T follicular helper cell (primary cell): ENCODE data around the gene PRR16.

Source experiments
- DNase-seq: peaks from one replicate; pipeline ENCODE4 v3.0.0-alpha.2; 2020; ENCODE audit warnings: low read depth

PRR16 gene

GRCh38 chr5:120516805-120517204, 52.7 kb downstream of the PRR16 start:
- DNase-seq, result no peak

GRCh38 chr5:120517607-120518252, 53.6 kb downstream of the PRR16 start:
- DNase-seq, result no peak

DNA sequence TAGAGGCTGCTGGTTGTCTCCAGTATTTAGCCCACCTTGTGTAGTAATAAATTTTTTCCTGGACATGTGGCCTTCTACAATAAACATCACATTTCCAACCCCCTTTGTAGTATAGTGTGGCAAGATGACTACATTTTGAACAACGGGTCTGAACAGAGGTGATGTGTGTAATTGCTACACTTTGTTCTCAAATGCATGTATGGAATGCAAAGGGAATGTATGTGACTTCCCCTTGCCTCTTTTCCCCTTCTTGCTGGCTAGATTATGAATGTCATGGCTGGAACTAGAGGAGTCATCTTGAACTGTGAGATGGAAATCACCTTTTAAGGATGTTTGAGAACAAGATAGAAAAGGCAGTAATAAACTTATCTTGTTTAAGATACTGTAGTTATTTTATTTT, 54.5 kb downstream of the PRR16 start:
- DNase-seq, result no peak

GRCh38 chr5:120527251-120527650, 63.2 kb downstream of the PRR16 start:
- DNase-seq, result no peak

DNA sequence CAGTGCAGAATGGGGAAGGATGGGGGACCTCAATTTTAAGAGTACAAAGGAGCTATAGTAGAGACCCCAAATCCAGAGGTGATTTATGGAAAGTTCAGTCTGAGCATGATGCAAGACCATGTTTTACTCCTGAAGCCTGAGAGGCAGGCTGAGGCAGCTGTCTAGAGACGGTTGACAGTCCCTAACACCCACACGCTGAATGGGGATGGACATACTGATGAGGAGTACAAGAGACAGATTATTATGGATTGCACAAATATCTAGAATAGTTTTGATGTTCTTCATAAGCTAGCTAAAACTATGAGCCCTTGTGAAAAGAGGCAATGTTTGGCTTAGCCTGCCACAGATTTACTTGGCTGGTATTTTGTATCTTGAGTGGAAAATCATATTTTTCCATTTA, 64.5 kb downstream of the PRR16 start:
- DNase-seq, result no peak

- DNase-seq, result no peak
Measured at GRCh38 chr5:120529386-120529785, 65.3 kb downstream of the PRR16 start.

DNA sequence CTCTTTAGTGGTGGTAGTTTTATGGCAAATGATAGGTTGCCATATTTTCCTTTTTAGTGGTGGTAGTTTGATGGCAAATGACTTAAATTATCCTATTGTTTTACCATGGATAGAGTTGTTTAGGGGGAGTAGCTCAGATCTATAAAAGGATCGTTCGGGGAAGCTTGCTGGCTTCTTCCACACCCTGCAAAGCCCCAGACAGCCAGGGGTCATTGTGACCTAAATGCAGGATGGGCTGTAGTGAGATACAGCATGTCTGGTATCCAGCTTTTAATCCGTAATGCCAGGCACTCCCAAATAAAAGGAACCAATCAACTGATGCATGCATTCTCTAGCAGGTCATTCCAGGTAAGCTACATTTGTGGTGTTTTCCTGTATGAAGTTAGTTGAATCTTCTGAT, 67.1 kb downstream of the PRR16 start:
- DNase-seq, result no peak

- DNase-seq, result no peak
Measured at GRCh38 chr5:120532835-120533234, 68.7 kb downstream of the PRR16 start.

DNA sequence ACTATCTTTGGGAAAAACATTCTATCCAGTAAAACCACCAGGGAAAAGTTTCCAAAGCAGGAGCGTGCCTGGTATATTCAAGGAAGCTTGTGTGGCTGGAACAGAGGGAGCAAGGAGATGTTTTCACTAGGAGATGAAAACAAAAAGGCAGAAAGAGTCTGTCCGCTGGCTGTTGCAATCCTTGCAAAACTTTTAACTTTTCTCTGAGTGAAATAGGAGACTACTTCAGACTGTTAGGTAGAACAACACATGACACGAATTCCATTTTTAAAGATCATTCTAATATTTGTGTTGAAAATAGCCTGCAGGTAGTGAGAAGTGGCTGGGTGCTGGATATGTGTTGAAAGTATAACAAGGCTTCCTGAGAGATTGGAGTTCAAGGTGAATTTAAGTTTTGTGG, 69.5 kb downstream of the PRR16 start:
- no peak for DNase-seq

DNA sequence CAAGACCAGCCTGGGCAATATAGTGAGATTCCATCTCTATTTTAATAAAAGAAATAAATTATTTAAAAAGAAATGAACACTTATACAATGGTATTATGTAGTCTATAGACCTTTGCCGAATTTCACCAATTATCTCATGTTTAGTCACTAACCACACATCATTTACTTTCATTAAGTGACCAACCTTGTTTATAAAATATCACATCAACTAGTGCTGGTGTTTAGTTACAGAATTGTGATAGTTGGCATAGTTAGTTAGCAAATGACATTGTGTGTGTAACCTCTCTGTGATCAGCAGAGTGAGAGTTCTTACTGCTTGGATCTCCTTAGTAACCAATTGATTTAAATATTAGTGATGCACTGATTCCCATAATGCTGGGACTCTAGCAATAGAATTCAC, 71.8 kb downstream of the PRR16 start:
- no peak for DNase-seq

DNA sequence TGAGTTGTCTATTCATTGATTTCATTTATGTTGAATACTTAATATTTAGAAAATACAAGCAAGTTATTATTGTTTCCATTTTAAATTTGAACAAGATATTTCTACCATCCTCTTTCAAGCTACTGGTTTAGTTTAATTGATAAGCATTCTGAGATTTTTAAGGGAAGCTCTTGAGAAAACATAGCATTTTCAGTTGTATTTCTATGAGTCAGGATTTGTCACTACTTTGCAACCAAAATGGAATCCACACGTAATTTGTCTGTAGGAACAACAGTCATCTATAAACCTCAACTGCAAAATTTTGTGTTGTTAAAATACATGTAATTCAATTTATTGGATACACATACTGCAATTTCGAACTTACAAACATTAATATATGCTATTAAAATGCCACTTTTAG, 74.0 kb downstream of the PRR16 start:
- DNase-seq, result no peak

DNA sequence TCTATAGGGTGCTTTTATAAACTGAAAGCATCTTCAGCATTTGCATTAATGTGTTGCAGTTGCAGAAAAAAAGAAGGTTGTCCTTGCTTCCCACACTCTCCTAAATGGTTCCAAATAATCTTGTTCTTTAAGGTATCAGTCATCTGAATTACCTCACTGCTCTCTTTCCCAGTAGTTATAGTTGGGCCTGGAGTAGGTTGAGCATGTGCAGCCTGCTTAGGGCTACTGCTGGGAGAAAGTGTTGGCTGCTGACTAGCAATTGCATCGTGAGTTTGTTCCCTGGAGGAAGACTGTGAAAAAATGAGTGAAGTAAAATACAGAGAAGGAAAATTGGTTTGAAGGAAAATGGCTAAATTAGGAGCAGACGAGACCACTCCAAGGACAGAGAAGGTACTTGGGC, 74.5 kb downstream of the PRR16 start:
- no peak for DNase-seq

DNA sequence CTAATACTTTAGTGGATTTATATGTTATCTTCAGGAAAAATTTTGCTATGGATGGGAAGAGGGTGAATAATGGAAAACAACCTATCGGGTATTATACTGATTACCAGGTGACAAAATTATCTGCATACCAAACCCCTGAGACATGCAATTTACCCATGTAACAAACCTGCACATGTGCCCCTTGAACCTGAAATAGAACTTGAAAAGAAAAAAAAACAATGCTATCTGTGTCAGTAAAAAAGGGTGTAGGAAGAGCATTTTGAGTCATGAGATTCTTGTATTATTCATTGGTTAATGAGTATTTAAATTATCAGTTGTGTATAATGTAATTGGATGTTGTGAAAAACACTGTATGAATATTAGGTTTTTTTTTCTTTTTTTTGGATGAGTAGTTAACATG, 75.4 kb downstream of the PRR16 start:
- no peak for DNase-seq

- no peak for DNase-seq
Measured at GRCh38 chr5:120540097-120540496, 76.0 kb downstream of the PRR16 start.

GRCh38 chr5:120544043-120544442, 79.9 kb downstream of the PRR16 start:
- DNase-seq, result no peak

DNA sequence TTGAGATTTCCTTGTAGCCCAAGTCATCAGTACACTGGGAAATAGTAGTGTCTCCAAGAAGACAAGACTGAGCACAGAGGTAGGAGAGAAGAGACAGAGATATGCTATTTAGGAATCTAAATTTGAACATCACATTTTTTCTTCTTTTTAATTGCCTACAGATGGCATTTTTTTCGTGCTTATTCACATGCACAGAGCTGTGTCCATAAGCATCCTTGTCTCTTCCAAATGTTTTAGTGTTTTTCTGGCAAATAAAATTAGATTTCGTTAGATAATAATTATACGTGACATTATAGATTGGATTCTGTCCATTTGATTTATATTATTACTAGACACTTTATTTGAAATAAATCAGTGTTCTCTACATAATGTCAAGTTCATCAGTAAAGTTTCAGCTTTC, 80.9 kb downstream of the PRR16 start:
- DNase-seq, result no peak

- DNase-seq, result no peak
Measured at GRCh38 chr5:120545951-120546350, 81.9 kb downstream of the PRR16 start.

DNA sequence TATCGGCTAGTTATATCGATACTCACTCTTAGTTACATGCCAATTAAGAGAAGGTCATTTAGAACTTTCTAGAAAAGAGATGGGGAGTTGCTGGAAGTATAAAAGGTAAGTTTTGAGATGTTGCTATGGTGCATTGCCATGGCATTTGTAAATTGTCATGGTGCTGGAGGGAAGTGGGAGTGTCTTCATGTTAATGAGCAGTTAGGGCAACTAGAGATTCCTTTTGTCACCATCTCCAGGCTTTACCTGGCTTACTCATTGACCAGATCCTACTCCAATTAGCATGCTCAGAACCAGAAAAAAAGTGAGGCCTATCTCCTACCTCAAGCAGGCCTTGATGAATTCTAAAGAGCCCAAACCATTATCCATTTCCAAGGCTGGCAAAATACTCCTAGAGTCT, 82.8 kb downstream of the PRR16 start:
- DNase-seq, result no peak

- DNase-seq, result no peak
Measured at GRCh38 chr5:120550358-120550757, 86.3 kb downstream of the PRR16 start.

GRCh38 chr5:120552638-120553037, 88.5 kb downstream of the PRR16 start:
- no peak for DNase-seq

DNA sequence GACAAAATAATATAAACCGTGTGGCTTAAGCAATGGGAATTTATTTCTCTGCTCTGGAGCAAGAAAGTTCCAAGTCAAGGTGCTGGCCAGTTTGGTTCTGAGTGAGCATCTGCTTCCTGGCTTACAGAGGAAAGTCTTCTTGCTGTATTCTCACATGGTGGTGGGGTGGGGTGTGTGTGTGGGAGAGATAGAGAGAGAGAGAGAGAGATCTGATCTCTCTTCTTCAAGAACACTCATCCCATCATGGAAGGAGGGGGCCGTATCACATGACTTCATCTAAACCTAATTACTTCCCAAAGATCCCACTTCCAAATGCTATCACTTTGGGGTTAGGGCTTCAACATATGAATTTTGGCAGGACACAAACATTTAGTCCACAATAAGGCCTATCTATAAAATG, 91.2 kb downstream of the PRR16 start:
- no peak for DNase-seq

GRCh38 chr5:120564013-120564412, 99.9 kb downstream of the PRR16 start:
- DNase-seq, result no peak

- DNase-seq, result no peak
Measured at GRCh38 chr5:120567066-120567465, 103.0 kb downstream of the PRR16 start.

DNA sequence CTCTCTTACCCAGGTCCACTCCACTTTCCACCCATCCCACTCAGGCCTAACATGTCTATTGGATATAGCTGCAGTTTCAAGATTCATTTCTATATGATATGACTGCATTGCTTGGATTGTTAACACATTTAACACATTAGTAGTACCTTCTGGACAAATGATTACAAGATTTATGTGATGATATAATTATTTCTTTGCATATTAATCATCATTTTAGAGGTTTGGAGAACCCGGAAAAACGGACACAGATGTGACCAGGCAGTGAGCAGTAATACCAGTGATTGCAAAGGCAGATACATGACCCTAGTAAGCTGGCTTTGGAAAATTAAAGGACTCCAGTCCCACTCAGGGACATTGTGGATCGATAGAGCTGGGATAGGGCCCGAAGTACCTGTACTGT, 103.8 kb downstream of the PRR16 start:
- DNase-seq, result no peak

GRCh38 chr5:120568711-120569110, 104.6 kb downstream of the PRR16 start:
- no peak for DNase-seq
